PFSK-1 (cell line): ENCODE measurements around the gene NYAP1.

ENCODE experiments used
- FOXP2 ChIP-seq: optimal IDR thresholded peaks from 2 replicates; pipeline ENCODE3; 2011; ENCODE audit warnings: borderline replicate concordance, control low read depth, inconsistent platforms; ENCODE audit not compliant: insufficient read depth; ENCODE audit errors: extremely low read length, extremely low read depth
- POLR2AphosphoS5 ChIP-seq: IDR thresholded peaks from 2 replicates; pipeline ENCODE4 v1.6.1; 2012; ENCODE audit warnings: low read depth, mild to moderate bottlenecking, control low read depth, low read length, moderate library complexity
- SIN3A ChIP-seq: IDR thresholded peaks from 2 replicates; pipeline ENCODE4 v1.6.1; 2012; ENCODE audit warnings: mild to moderate bottlenecking, low read length, moderate library complexity, borderline replicate concordance; ENCODE audit not compliant: insufficient read depth
- TAF1 ChIP-seq: IDR thresholded peaks from 2 replicates; pipeline ENCODE4 v1.6.1; 2012; ENCODE audit warnings: low read length, control low read depth, borderline replicate concordance; ENCODE audit not compliant: insufficient read depth
- TF ChIP-seq, protein P1 (sequence below), 2 experiments: IDR thresholded peaks; 2 replicates each; pipeline versions ENCODE4 v1.6.1 to v1.8.0; 2011 to 2012; ENCODE audit warnings: low read depth in 2 of 2, low read length in 2 of 2, control low read depth in 1 of 2, inconsistent platforms in 1 of 2, mild to moderate bottlenecking in 1 of 2, moderate library complexity in 1 of 2; ENCODE audit not compliant: insufficient read depth in 1 of 2

The NYAP1 gene

DNA sequence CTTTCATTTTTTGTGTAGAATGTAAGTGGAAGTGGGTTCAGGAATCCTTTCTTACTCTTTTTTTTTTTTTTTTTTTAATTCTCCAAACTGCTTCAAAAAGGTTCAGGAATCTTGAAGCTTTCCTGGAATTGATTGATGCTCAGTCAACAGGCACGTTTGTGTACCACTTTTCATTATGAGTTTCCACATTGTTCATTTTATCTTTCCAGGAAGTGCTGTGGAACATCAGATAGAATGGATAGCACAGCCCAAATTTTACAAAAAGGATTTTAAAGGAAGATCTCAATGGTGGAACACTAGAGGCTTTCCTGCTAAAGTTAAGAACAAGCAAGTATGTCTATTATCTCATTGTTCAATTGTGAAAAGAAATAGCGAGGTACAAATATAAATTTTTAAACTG, 45.6 kb upstream of the NYAP1 start:
- TF ChIP-seq, protein P1, sequence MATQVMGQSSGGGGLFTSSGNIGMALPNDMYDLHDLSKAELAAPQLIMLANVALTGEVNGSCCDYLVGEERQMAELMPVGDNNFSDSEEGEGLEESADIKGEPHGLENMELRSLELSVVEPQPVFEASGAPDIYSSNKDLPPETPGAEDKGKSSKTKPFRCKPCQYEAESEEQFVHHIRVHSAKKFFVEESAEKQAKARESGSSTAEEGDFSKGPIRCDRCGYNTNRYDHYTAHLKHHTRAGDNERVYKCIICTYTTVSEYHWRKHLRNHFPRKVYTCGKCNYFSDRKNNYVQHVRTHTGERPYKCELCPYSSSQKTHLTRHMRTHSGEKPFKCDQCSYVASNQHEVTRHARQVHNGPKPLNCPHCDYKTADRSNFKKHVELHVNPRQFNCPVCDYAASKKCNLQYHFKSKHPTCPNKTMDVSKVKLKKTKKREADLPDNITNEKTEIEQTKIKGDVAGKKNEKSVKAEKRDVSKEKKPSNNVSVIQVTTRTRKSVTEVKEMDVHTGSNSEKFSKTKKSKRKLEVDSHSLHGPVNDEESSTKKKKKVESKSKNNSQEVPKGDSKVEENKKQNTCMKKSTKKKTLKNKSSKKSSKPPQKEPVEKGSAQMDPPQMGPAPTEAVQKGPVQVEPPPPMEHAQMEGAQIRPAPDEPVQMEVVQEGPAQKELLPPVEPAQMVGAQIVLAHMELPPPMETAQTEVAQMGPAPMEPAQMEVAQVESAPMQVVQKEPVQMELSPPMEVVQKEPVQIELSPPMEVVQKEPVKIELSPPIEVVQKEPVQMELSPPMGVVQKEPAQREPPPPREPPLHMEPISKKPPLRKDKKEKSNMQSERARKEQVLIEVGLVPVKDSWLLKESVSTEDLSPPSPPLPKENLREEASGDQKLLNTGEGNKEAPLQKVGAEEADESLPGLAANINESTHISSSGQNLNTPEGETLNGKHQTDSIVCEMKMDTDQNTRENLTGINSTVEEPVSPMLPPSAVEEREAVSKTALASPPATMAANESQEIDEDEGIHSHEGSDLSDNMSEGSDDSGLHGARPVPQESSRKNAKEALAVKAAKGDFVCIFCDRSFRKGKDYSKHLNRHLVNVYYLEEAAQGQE (IDR thresholded peaks at IDR 0.05; ENCODE audit: insufficient read depth in 1 of 2, low read depth in 2 of 2, low read length in 2 of 2): no peak
- no peak for TF ChIP-seq TAF1
- TF ChIP-seq POLR2AphosphoS5: no peak
- TF ChIP-seq SIN3A: no peak
- TF ChIP-seq FOXP2: no peak

DNA sequence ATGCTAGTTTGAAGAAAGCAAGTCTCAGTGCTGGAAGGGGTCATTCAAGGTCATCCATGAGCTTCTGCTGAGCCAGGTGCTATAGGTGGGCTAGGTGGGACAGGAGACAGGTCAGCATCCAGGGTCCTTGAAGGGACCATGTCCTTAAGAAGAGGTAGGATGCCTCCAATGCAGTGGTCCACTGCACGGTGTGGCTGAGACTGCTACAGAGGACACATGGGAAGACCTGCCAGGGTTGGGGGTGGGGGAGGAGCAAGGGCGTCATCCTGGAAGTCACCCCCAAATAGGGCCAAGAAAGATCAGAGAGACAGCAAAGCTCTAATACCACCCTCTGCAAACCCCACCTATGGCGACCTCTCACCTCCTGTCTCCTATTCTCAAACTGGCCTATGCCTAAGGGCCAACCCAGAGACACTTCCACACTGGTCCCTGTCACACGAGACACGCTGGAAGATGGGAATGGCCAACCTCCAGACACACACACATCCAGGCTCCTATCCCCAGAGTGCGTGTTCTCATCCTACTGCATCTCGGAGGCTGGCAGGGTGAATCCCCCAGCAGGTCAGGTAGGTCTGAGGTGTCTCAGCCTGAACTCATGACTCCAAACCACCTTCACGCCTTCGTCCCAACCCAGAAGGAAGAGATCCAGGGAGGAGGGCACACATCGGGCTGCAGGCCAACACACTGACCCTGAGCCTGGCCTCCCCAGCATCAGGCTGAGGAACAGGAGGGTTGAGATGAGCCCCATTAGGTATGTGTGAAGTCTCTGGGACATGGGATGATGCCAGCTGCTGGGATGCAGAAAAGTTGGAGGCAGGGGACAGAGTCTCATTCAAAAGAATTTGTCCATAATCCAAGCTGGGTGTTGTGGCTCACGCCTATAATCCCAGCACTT, 41.8 kb upstream of the NYAP1 start:
- TF ChIP-seq FOXP2 (no peak), SIN3A (no peak), POLR2AphosphoS5 (no peak), TAF1 (no peak)
- TF ChIP-seq, protein P1 (IDR thresholded peaks at IDR 0.05; ENCODE audit: insufficient read depth in 1 of 2, low read depth in 2 of 2, low read length in 2 of 2): no peak

DNA sequence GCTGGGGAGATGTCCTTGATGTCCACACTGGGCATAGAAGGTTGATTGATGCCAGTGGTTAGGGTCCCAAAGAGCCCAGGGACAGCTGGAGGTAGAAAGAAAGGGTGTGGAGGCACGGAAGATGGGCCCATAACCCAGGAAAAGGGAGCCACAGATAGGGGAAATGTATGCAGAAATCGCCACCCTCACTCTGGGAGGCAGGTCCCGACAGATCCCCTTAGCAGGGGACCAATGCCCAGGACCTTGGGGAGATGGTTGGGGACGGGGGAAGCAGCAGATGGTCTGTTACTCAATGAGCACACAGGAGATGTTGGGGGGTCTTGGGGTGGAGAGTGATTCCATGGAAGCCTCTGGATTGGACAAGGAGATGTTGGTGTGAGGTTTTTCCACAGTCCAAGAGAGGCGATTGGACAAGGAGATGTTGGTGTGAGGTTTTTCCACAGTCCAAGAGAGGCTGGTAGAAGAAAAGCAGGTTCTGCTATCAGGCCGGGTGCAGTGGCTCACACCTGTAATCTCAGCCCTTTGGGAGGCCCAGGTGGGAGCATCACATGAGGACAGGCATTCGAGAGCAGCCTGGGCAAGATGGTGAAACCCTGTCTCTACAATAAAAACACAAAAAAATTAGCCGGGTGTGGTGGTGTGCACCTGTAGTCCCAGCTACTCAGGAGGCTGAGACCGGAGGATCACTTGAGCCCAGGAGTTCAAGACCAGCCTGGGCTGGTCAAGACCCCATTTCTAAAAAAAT, 40.5 kb upstream of the NYAP1 start:
- TF ChIP-seq, protein P1 (IDR thresholded peaks at IDR 0.05; ENCODE audit: insufficient read depth in 1 of 2, low read depth in 2 of 2, low read length in 2 of 2): no peak
- no peak for TF ChIP-seq FOXP2
- TF ChIP-seq TAF1: no peak
- TF ChIP-seq SIN3A: no peak
- TF ChIP-seq POLR2AphosphoS5: no peak

DNA sequence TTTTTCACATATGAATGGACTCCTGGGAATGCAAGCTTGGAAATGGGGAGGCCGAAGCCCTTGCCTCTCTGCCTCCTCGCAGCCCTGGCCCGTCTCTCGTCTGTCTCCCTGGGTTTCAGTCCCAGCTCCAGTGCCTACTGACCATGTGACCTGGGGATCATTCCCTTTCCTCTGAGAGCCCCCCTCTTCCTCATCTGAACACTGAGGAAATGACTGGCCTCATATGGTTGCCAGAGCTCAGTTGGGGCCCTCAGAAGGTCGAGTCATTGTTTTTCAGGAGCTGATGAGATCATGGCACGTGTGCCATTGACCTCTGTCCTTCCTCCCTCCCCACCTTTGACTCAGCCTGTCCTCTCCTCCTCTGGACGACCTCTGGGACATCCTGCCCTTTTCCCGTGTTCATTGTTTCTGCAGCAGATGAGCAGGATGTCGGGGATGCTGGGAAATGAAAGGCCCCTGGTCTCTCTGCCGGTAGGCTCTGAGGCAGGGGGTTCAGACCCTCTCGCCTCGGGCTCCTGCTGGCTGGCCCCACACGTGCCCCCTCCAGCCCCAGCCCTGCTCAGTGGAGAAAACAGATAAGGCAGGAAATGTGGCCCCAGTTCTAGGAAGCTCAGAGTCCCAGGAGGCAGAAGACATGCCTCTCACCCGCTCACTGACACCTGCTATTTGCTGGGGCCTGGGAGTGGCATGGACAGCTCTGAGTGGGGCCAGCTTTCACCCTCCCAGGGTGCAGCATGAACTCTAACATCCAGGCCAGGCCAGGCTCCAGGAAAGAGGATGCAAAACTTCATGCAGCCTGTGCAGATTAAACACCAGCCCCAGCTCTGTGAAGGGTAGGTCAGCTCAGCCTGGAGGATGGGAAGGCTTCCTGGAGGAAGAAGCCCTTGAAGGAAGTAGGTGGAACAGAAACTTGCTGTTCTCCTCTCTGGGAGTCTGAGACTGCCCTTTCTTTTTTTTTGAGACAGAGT, 39.1 kb upstream of the NYAP1 start:
- TF ChIP-seq POLR2AphosphoS5 (no peak), TAF1 (no peak), FOXP2 (peak; percentile 86)
- TF ChIP-seq, protein P1 (IDR thresholded peaks at IDR 0.05; ENCODE audit: insufficient read depth in 1 of 2, low read depth in 2 of 2, low read length in 2 of 2): peak; percentile 35 to 39; a peak in 2 of 4 replicates
